SK-N-DZ (cell line): Measurements from ENCODE around the gene PIAS4.

Experiments used
- DNase-seq: peaks from one replicate; pipeline ENCODE4 v3.0.0-alpha.2; 2015; ENCODE audit warnings: low spot score
- small RNA-seq, 2 experiments: library from RNA; depleted of rRNA; stranded (forward); fragments of <200 nt; gene quantifications; one replicate each; pipeline ENCODE3, GENCODE V24; 2014

The PIAS4 gene

GRCh38 chr19:4077800-4078684 lies 70.5 kb downstream of the PIAS4 start:
- DNase-seq: no peak

GRCh38 chr19:4080473-4080872 lies 72.9 kb downstream of the PIAS4 start:
- no peak for DNase-seq

- no peak for DNase-seq
These were observed 74.0 kb downstream of the PIAS4 start for GRCh38 chr19:4081441-4082129.

- DNase-seq: no peak
These were observed 74.6 kb downstream of the PIAS4 start for GRCh38 chr19:4082172-4082571.

GRCh38 chr19:4083677-4084546 lies 76.4 kb downstream of the PIAS4 start:
- no peak for DNase-seq

- no peak for DNase-seq
These were observed 77.0 kb downstream of the PIAS4 start for GRCh38 chr19:4084547-4084877.

GRCh38 chr19:4086411-4086867 lies 78.9 kb downstream of the PIAS4 start:
- DNase-seq: no peak

- no peak for DNase-seq
These were observed 80.5 kb downstream of the PIAS4 start for GRCh38 chr19:4087787-4088679.

GRCh38 chr19:4088975-4089374 lies 81.4 kb downstream of the PIAS4 start:
- DNase-seq: no peak

Small RNAs within 50 kb of the gene (small RNA-seq; reads per million reads assigned to genes)
- 0.71 to 61.5 reads per million in 2 experiments for gene SNORD37
